Stimulated activated CD4-positive, alpha-beta T cell treated with anti-CD3 and anti-CD28 coated beads, Interleukin-4, amount 100 ng/mL, for 4 hours (primary cell): ENCODE results near the gene EPS8L3.
"Not testable (repeated sequence)": the region's sequence is repeated elsewhere in the genome, so short reads cannot be mapped to it uniquely, and the experiment has no call there.

Experiments used
- DNase-seq, 2 experiments: peaks; one replicate each; pipeline ENCODE4 v3.0.0-alpha.2; 2020

Gene EPS8L3

GRCh38 chr1:109762821-109763645 is 690 bp downstream of the EPS8L3 start:
- no peak for DNase-seq

DNA sequence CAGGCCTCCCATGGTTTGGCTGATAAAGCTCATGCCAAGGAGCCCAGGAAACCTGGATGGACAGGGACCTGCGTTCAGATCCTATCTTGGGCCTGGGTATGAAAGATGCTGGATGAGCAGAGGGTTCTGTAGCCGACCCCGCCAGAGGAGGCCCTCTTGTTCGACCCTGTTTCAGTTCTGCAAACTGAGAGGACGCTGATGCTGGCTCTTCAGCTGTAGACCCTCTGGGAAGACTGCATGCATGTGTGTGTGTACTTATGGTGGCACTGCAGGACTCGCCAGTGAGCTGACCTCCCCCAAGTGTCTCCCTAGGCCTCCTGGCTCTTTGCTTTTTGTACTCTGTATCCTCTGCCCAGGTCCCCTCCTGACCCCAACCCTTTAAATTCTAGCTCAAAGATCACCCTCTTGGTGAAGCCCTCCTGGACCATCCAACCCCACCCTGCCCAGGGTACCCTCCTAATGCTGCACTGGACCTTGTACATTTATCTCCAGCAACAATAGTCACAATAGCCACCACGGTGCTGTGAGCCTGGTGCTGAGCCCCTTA is 1.6 kb downstream of the EPS8L3 start:
- DNase-seq = no peak

- DNase-seq = no peak
These were observed 2.3 kb downstream of the EPS8L3 start for GRCh38 chr1:109761227-109762038.

- DNase-seq = no peak
These were observed 3.0 kb downstream of the EPS8L3 start for GRCh38 chr1:109760581-109761226.

GRCh38 chr1:109759513-109760334 is 4.0 kb downstream of the EPS8L3 start:
- DNase-seq = no peak

GRCh38 chr1:109757936-109758786 is 5.6 kb downstream of the EPS8L3 start:
- DNase-seq = no peak

GRCh38 chr1:109756848-109757521 is 6.7 kb downstream of the EPS8L3 start:
- no peak for DNase-seq

- DNase-seq = not testable (repeated sequence)
These were observed 7.4 kb downstream of the EPS8L3 start for GRCh38 chr1:109756325-109756724.

- DNase-seq = no peak
These were observed 9.0 kb downstream of the EPS8L3 start for GRCh38 chr1:109754738-109755137.

DNA sequence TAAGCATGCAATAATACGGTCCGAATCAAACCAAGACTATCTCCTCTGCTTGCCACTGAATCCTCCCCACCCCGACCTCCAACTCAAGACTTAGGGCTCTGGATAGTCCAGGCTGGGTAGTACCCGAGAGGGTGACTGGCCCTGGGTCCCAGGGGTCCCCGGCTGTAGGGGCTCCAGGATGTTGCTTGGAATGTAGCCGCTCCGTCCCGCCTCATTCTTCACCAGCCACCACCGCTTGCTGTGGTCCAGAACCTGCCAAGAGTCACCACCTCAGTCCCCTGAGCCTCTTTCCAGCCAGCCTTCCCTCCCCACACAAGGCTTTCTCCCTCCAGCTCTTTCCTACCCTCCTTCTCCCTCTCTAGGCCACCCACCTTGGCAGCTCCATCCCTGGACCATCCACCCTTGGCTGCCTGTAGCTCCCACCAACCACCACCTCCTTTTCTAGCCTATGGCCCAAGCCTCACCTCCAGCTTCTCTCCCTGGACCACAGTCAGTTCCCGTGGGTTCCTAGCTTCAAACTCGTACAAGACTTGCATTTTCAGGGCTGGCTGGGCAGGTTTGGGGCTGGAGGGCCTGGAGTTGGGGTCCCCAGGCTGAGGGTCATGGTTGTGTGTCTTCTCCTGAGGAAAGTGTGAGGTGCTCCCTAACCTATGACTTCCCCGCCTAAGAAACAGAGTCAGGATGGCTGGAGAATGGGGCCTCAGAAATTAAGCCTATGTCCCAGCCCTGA is 12.0 kb downstream of the EPS8L3 start:
- DNase-seq = no peak

GRCh38 chr1:109750920-109751319 is 12.8 kb downstream of the EPS8L3 start:
- no peak for DNase-seq

GRCh38 chr1:109750241-109750882 is 13.4 kb downstream of the EPS8L3 start:
- no peak for DNase-seq

- no peak for DNase-seq
These were observed 14.5 kb downstream of the EPS8L3 start for GRCh38 chr1:109749221-109749620.

GRCh38 chr1:109748311-109748710 is 15.4 kb downstream of the EPS8L3 start:
- not testable (repeated sequence) for DNase-seq

DNA sequence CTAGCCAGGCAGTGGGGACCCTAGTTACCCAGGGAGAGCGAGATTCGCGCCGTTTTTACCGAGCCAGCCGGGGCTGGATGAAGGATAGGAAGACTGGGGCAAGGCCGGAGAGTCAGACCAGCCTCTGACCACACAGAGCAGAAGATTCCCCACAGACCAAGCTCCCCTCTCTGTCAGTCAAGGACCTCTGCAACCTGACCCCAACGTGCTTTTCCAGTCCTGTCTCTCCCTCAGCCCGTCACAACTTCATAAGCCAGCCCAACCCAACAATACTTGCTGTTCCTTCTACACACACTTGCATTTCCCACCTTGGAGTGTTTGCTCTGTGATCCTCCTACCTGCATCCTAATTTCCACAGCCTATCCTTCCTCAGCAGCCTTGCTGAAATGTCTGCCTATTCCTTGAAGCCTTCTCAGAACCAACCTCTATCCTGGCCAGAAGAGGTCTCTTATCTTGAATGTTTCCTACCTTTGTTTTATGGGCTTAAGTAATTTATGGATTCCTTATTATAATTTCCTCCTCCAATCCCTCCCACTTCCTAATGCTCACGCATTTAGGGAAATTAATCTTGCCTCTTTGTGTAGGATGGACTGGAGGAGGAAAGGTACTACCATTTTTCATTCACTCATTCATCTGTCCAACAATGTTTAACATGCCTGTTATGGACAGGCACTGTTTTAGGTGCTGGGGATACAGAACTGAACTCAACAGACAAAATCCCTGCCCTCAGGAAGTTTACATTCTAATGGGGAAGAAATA is 22.9 kb downstream of the EPS8L3 start, which contains the start of gene GSTM3:
Gene GSTM3, minus strand, starts transcription at position 424 of the 759 bp plus-strand sequence. CDS start 751 bp downstream, outside the sequence.
- no peak for DNase-seq

- peak; percentile 79 to 82 for DNase-seq
These were observed 23.7 kb downstream of the EPS8L3 start for GRCh38 chr1:109739738-109740614.

DNA sequence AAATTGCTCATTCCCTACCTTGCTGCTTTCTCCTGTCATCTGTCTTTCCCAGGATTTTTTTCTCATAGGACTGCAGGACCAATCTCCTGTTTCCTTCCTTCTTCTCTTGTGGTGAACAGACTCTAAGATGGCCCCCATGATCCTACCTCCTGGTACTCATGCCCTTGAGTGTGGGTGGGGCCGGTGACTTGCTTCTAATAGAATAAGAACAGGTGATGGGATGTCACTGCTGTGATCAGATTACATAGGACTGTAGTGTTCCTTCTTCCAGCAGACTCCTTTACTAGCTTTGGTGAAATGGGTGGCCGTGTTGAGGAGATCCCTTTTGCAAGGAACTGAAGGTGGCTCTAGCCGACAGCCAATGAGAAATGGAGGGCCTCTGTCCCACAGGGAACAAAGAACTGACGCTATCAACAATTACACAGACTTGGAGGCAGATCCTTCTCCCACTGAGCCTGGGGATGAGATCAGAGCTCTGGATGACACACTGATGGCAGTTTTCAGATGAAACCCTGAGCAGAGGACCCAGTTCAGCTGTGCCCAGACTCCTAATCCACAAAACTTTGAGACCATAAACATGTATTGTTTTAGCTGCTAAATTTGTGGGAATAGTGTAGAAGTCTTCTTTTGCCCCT is 30.4 kb downstream of the EPS8L3 start:
- no peak for DNase-seq
